NCI-H345 (cell line): Measurements from ENCODE around the gene SLC9A9.

Experiments used
- DNase-seq: peaks from one replicate; lab custom pipeline; 2025; lab: John Stamatoyannopoulos, UW

Gene SLC9A9

DNA sequence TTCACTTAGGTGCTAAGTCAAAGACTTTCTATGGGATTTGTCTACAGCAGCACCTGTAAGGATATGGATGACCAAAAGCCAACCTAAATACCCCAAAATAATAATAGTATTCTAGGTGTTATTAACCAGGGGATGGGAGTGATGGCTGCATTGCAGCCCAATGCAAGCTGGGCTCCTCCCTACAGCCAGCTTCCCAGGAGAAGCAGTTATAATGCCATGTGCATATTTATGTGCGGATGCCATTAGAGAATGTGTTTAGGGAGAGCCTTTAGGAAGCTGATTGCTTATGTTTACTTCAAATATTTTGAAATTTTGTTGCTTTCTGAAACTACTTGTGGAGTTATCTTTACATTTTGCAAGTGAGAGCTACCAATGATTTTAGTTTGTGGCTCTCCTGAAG lies 491.4 kb downstream of the SLC9A9 start:
- no peak for DNase-seq

GRCh38 chr3:143354342-143354741 lies 493.9 kb downstream of the SLC9A9 start:
- no peak for DNase-seq

DNA sequence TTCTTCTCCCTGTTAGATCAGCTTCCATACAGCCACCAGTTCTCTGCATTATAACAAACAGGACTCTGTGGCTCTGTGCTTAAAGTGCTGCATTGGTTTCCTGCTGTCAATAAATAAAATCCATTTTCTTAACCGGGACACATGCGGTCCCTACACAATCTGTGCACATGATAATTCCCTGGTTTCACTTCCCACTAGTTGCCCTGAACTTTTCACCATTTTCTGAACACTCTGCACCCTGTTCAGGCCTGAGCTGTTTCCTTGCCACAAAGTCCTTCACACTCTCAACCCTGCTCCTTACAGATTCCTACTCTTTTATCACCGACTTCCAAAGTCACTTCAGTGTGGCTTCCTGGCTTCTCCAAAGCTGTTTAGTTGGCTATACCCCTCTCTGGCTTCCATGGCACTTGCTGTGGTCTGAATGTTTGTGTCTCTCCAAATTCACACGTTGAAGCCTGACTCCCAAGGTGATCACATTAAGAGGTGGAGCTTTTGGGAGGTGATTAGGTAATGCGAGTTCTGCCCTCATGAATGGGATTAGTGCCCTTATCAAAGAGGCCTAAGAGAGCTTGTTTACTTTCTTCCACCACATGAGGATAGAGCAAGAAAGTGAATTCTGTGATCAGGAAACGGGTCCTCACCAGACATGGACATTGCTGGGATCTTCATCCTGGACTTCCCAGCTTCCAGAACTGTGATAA lies 495.3 kb downstream of the SLC9A9 start:
- no peak for DNase-seq

GRCh38 chr3:143351895-143352608 lies 496.2 kb downstream of the SLC9A9 start:
- no peak for DNase-seq

GRCh38 chr3:143351354-143351753 lies 496.9 kb downstream of the SLC9A9 start:
- no peak for DNase-seq

DNA sequence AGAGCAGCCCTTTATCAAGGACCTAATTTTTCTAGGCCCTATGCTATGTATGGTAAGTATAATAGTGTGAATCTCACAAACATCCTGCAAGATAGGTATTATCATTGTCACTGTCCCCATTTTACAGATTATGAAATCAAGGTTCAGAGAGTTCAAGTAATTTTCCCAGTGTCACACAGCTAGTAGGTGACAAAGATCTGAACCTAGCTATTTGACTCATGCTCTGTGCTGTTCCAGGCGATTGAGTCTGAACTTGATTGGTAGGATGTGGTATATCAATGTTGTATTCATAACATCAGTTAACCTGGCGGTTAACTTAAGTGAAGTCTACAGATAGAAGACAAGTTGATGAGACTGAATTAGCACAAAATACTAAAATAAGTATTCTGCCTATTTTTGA lies 498.8 kb downstream of the SLC9A9 start:
- DNase-seq = no peak

- no peak for DNase-seq
Measured at GRCh38 chr3:143348486-143349327, 499.6 kb downstream of the SLC9A9 start.

GRCh38 chr3:143344516-143345165 lies 503.6 kb downstream of the SLC9A9 start:
- no peak for DNase-seq

DNA sequence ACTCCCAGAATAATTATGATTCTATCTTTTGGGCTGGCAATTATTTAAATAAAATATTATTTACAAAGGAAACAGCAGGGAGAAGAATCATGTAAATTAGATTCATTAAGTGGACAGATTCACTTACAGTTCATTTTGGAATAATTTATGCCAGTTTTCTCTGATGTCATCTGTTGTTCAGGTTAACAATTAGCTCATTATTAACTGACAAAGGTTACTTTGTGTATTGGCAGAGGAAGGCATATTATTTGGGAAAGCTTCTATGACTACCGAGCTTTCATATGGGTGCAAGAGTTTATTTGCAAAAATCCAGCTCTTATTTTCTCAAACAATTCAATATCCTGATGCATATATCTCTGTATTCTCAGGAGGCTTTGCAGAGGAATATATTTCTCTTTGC lies 504.3 kb downstream of the SLC9A9 start:
- no peak for DNase-seq

DNA sequence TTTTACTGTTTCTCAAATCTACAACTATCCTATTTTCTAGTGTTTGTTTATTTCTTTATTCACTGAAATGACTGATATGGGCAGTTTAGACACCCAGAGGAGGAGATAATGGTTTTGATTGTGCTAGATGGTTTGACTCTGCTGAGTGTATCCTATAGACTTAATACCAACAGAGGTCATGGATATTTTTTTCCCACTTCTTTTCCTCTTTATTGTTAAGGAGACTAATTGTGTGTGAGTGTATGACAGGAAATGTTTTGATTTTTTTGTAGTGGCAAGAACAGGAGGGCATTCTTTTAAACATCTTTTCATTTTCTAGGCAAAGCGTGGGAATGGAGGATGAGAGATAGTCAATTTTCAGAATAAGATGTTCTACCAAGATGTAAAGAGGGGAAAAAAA lies 505.2 kb downstream of the SLC9A9 start:
- DNase-seq = no peak

DNA sequence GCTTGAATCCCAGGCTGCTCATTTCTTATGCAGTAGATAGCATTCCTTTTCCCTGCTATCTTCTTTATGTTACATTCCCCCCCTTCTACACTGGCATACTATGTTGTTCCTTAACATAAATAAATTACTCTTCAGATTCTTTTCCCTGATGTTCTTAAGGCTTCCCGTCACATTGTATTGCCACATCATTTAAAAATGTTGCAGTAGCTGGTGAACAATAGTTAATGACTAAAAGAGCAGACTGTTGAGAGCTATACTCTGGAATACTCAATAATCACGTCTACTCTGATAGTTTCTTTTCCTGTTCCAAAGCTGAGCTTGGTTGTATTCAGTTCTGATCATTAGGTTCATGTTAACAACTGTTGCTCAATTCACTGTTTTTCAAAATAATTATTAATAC lies 508.8 kb downstream of the SLC9A9 start:
- DNase-seq = no peak

GRCh38 chr3:143337387-143337786 lies 510.9 kb downstream of the SLC9A9 start:
- no peak for DNase-seq

DNA sequence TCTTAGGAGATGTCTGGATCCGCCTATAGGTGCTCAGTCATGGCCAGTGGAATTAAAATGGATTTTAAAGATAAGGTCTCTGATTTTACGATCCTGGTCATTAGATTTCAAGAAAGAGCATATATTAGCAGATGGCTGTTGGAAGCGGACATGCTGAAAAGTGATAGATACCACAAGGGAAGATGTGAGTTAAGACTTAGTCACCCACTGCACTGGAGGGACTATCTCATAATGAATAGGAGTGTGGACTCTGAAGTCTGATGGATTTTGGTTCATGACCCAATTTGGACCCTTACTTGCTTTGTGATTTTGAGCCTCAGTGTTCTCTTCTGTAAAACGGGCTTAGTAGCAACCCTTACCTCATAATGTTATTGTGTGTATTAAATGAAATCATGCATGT lies 514.0 kb downstream of the SLC9A9 start:
- DNase-seq = no peak

- DNase-seq = no peak
Measured at GRCh38 chr3:143333367-143333766, 514.9 kb downstream of the SLC9A9 start.

- DNase-seq = no peak
Measured at GRCh38 chr3:143332026-143332425, 516.2 kb downstream of the SLC9A9 start.

- DNase-seq = no peak
Measured at GRCh38 chr3:143331350-143331749, 516.9 kb downstream of the SLC9A9 start.

GRCh38 chr3:143330296-143330868 lies 517.9 kb downstream of the SLC9A9 start:
- no peak for DNase-seq

- DNase-seq = no peak
Measured at GRCh38 chr3:143329567-143330211, 518.6 kb downstream of the SLC9A9 start.

DNA sequence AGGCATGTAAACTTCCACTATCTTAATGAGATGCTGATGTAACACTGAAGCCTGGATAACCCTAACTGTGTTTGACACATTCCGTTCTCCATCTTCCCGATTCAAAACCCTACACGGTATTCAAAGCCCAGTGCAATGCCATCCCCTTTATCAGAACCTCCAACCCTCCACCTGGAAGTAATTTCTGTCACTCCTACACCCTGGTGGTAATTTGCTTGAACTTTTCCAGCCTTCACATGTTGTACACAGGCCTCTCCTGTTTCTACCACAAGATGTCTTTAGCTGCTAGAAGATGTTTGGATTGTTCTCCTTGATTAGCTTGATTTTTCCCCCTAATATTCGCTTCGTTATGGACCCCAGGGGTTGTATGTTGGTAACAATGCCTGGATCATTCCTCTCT lies 519.8 kb downstream of the SLC9A9 start:
- no peak for DNase-seq

- no peak for DNase-seq
Measured at GRCh38 chr3:143326983-143327778, 521.1 kb downstream of the SLC9A9 start.
